HG03060 (cell line): ENCODE results near the gene PDGFRA.
"Not testable (repeated sequence)": the region's sequence is repeated elsewhere in the genome, so short reads cannot be mapped to it uniquely, and the experiment has no call there.

Experiments used
- ATAC-seq: cut with Tn5 transposase; IDR thresholded peaks from one replicate; pipeline ENCODE4 v1.9.1; 2021; ENCODE audit warnings: low read depth, moderate number of reproducible peaks; ENCODE audit not compliant: unreplicated experiment

Gene PDGFRA

GRCh38 chr4:54317690-54318089 is 88.6 kb downstream of the PDGFRA start:
- no peak for ATAC-seq

GRCh38 chr4:54318904-54319303 is 89.8 kb downstream of the PDGFRA start:
- ATAC-seq: no peak

- no peak for ATAC-seq
These were observed 92.0 kb downstream of the PDGFRA start for GRCh38 chr4:54320826-54321685.

GRCh38 chr4:54322818-54323417 is 93.8 kb downstream of the PDGFRA start:
- ATAC-seq: no peak

- no peak for ATAC-seq
These were observed 101.8 kb downstream of the PDGFRA start for GRCh38 chr4:54330896-54331295.

GRCh38 chr4:54332542-54332941 is 103.4 kb downstream of the PDGFRA start:
- no peak for ATAC-seq

GRCh38 chr4:54333657-54334056 is 104.6 kb downstream of the PDGFRA start:
- no peak for ATAC-seq

GRCh38 chr4:54334769-54335168 is 105.7 kb downstream of the PDGFRA start:
- not testable (repeated sequence) for ATAC-seq

- no peak for ATAC-seq
These were observed 107.9 kb downstream of the PDGFRA start for GRCh38 chr4:54337009-54337408.

GRCh38 chr4:54342067-54342466 is 113.0 kb downstream of the PDGFRA start:
- ATAC-seq: not testable (repeated sequence)
